ENCODE measurements around the gene OGFOD3.
"Not testable (repeated sequence)": the region's sequence is repeated elsewhere in the genome, so short reads cannot be mapped to it uniquely, and the experiment has no call there.

OGFOD3 gene

GRCh38 chr17:82432017-82432416, 13.6 kb upstream of the OGFOD3 start:
- no peak for DNase-seq

- no peak for DNase-seq
Observed at GRCh38 chr17:82429824-82430223, 11.4 kb upstream of the OGFOD3 start.

GRCh38 chr17:82428546-82428945, 10.2 kb upstream of the OGFOD3 start:
- no peak for DNase-seq

- DNase-seq = no peak
Observed at GRCh38 chr17:82424863-82425159, 6.4 kb upstream of the OGFOD3 start.

GRCh38 chr17:82424001-82424862, 5.8 kb upstream of the OGFOD3 start:
- DNase-seq = no peak

- no peak for DNase-seq
Observed at GRCh38 chr17:82419540-82419939, 1.2 kb upstream of the OGFOD3 start.

- DNase-seq = no peak
Observed at GRCh38 chr17:82416771-82417170, 1.6 kb downstream of the OGFOD3 start.

GRCh38 chr17:82416264-82416663, 2.1 kb downstream of the OGFOD3 start:
- no peak for DNase-seq

- DNase-seq = no peak
Observed at GRCh38 chr17:82415786-82416185, 2.6 kb downstream of the OGFOD3 start.

- DNase-seq = no peak
Observed at GRCh38 chr17:82415336-82415735, 3.0 kb downstream of the OGFOD3 start.

GRCh38 chr17:82414548-82415281, 3.7 kb downstream of the OGFOD3 start:
- DNase-seq = no peak

- peak; percentile 49 for DNase-seq
Observed at GRCh38 chr17:82412535-82413520, 5.6 kb downstream of the OGFOD3 start.

GRCh38 chr17:82412081-82412480, 6.3 kb downstream of the OGFOD3 start:
- not testable (repeated sequence) for DNase-seq

- no peak for DNase-seq
Observed at GRCh38 chr17:82411396-82412053, 6.9 kb downstream of the OGFOD3 start.

- DNase-seq = no peak
Observed at GRCh38 chr17:82410014-82410716, 8.2 kb downstream of the OGFOD3 start.

- no peak for DNase-seq
Observed at GRCh38 chr17:82408938-82409318, 9.5 kb downstream of the OGFOD3 start.

- no peak for DNase-seq
Observed at GRCh38 chr17:82408288-82408937, 10.0 kb downstream of the OGFOD3 start.

GRCh38 chr17:82407255-82407654, 11.1 kb downstream of the OGFOD3 start:
- DNase-seq = no peak

GRCh38 chr17:82406131-82406671, 12.2 kb downstream of the OGFOD3 start:
- no peak for DNase-seq

- DNase-seq = no peak
Observed at GRCh38 chr17:82405051-82405450, 13.3 kb downstream of the OGFOD3 start.

All from NCI-H1105 (cell line).